Upper lobe of right lung (tissue), 1 donor: ENCODE data around the gene ABHD15. TPM values are rescaled to one million over a fixed set of nuclear protein-coding genes. Genes with fewer than 3 reads are reported as not detected.

ENCODE experiments used
- ATAC-seq: fragments of 200-7000 bp; cut with Tn5 transposase; one replicate; pipeline ENCODE4 v1.9.1; 2020; ENCODE audit warnings: mild to moderate bottlenecking, moderate library complexity
- DNase-seq: peaks from one replicate; pipeline ENCODE4 v3.0.0-alpha.2; 2020
- H3K27ac ChIP-seq: fragments of 200-600 bp; one replicate; pipeline ENCODE4 v1.8.0; 2022
- H3K27me3 ChIP-seq: fragments of 200-600 bp; one replicate; pipeline ENCODE4 v1.8.0; 2022; ENCODE audit warnings: mild to moderate bottlenecking
- H3K36me3 ChIP-seq: fragments of 200-600 bp; one replicate; pipeline ENCODE4 v1.8.0; 2022
- H3K4me1 ChIP-seq: fragments of 200-600 bp; one replicate; pipeline ENCODE4 v1.8.0; 2022
- H3K4me3 ChIP-seq: fragments of 200-600 bp; one replicate; pipeline ENCODE4 v1.8.0; 2022; ENCODE audit warnings: mild to moderate bottlenecking
- H3K9me3 ChIP-seq: fragments of 200-600 bp; one replicate; pipeline ENCODE4 v1.8.0; 2022
- CTCF ChIP-seq: fragments of 200-600 bp; IDR thresholded peaks from one replicate; pipeline ENCODE4 v1.8.0; 2022; ENCODE audit warnings: antibody characterized with exemption
- intact Hi-C: fragments of 100-400 bp; cut with DNase I; formaldehyde crosslinking; loops from one replicate; pipeline ENCODE4 v1.11.0; 2022
- total RNA-seq: library from RNA; stranded (reverse); fragmentation: NEBNext Ultra II Directional; extraction: Animal tissue kit (Norgen Biotek cat#: 25700); gene quantifications from one replicate; pipeline ENCODE4 v1.2.1, GENCODE V29; 2021
- donor health status: DM: no; HTN: yes; CAD: no; lungs with severe emphysema.

ABHD15 gene
- total RNA-seq, 1 donor from 2014 or later, result 10.9 TPM

GRCh38 chr17:29589524-29590410 lies 22.9 kb upstream of the ABHD15 start, which contains the start of gene GIT1:
Gene GIT1 (minus strand): TSS chr17:29589648. CDS start chr17:29589378, 270 bp downstream.
- Histone ChIP-seq H3K4me1 (peaks cover 58% of the 10 kb centered on the region), H3K27ac (peak within 1 kb of the TSS; percentile 79), H3K4me3 (peak within 1 kb of the TSS; percentile 77), H3K36me3 (no peaks in the 10 kb centered on the region), H3K9me3 (no peaks in the 10 kb centered on the region), H3K27me3 (no peaks in the 10 kb centered on the region)
- TF ChIP-seq CTCF, result no peak
- ATAC-seq, result peak; percentile 88
- intact Hi-C loops, result no loop called here
- peak; percentile 92 for DNase-seq

GRCh38 chr17:29588562-29589411 lies 21.9 kb upstream of the ABHD15 start:
- Histone ChIP-seq H3K27me3 (no peaks in the 10 kb centered on the region), H3K36me3 (no peaks in the 10 kb centered on the region), H3K27ac (peak overlapping the region; percentile 79), H3K4me3 (peak overlapping the region; percentile 77), H3K4me1 (peaks cover 58% of the 10 kb centered on the region), H3K9me3 (no peaks in the 10 kb centered on the region)
- no peak for TF ChIP-seq CTCF
- ATAC-seq (peak; percentile 0), DNase-seq (peak; percentile 78)
- intact Hi-C loops, result no loop called here

GRCh38 chr17:29588017-29588561 lies 21.3 kb upstream of the ABHD15 start:
- no peaks in the 10 kb centered on the region for H3K9me3 ChIP-seq
- H3K36me3 ChIP-seq, result no peaks in the 10 kb centered on the region
- no peak for DNase-seq
- ATAC-seq, result no peak
- H3K4me3 ChIP-seq, result peak overlapping the region; percentile 77
- peaks cover 59% of the 10 kb centered on the region for H3K4me1 ChIP-seq
- intact Hi-C loops, result no loop called here
- no peaks in the 10 kb centered on the region for H3K27me3 ChIP-seq
- no peak for TF ChIP-seq CTCF
- H3K27ac ChIP-seq, result peak overlapping the region; percentile 79

- Histone ChIP-seq H3K4me1 (peaks cover 56% of the 10 kb centered on the region), H3K27ac (peak overlapping the region; percentile 79), H3K9me3 (no peaks in the 10 kb centered on the region), H3K27me3 (no peaks in the 10 kb centered on the region), H3K36me3 (peaks cover 1% of the 10 kb centered on the region), H3K4me3 (peak overlapping the region; percentile 77)
- DNase-seq, result no peak
- intact Hi-C loops, result no loop called here
- no peak for ATAC-seq
- no peak for TF ChIP-seq CTCF
Observed at GRCh38 chr17:29587591-29587990, 20.8 kb upstream of the ABHD15 start.

GRCh38 chr17:29586676-29587469 lies 20.0 kb upstream of the ABHD15 start:
- Histone ChIP-seq H3K27ac (peak overlapping the region; percentile 73), H3K9me3 (no peaks in the 10 kb centered on the region), H3K27me3 (no peaks in the 10 kb centered on the region), H3K36me3 (peaks cover 8% of the 10 kb centered on the region), H3K4me1 (peaks cover 49% of the 10 kb centered on the region), H3K4me3 (peak overlapping the region; percentile 43)
- ATAC-seq, result no peak
- no peak for DNase-seq
- TF ChIP-seq CTCF, result no peak
- intact Hi-C loops, result no loop called here
